Progenitor cell of endocrine pancreas (in vitro differentiated cells): Measurements from ENCODE around the gene FAM209B. TPM values are rescaled to one million over a fixed set of nuclear protein-coding genes. Genes with fewer than 3 reads are reported as not detected.

Source experiments
- DNase-seq: peaks from one replicate; pipeline ENCODE4 v3.0.0; 2021; ENCODE audit warnings: low spot score; ENCODE audit not compliant: unreplicated experiment
- H3K27ac Mint-ChIP-seq: 2 replicates; pipeline ENCODE4 v1.8.0; 2021; ENCODE audit warnings: mild to moderate bottlenecking, moderate library complexity, mixed read lengths
- H3K27me3 Mint-ChIP-seq: 2 replicates; pipeline ENCODE4 v1.8.0; 2021; ENCODE audit warnings: mixed read lengths
- H3K36me3 Mint-ChIP-seq: 2 replicates; pipeline ENCODE4 v1.8.0; 2022; ENCODE audit warnings: mixed read lengths; ENCODE audit not compliant: insufficient read depth
- H3K4me1 Mint-ChIP-seq: 2 replicates; pipeline ENCODE4 v1.8.0; 2021; ENCODE audit warnings: low read depth, mixed read lengths
- H3K4me3 Mint-ChIP-seq: 2 replicates; pipeline ENCODE4 v1.8.0; 2021; ENCODE audit warnings: low read depth, mild to moderate bottlenecking, moderate library complexity, mixed read lengths
- H3K9me3 Mint-ChIP-seq: 2 replicates; pipeline ENCODE4 v1.8.0; 2021; ENCODE audit warnings: low read depth, mixed read lengths
- CTCF ChIP-seq: fragments of 200-600 bp; sonication (generic); IDR thresholded peaks from one replicate; pipeline ENCODE4 v1.5.0; 2021; ENCODE audit warnings: antibody characterized with exemption, mild to moderate bottlenecking; ENCODE audit not compliant: unreplicated experiment
- total RNA-seq: library from RNA; stranded (reverse); gene quantifications from 2 replicates; pipeline ENCODE4 v1.2.1, GENCODE V29; 2021

Gene FAM209B
- total RNA-seq, 1 donor from 2014 or later = not detected

- no peak overlapping the region for H3K4me3 Mint-ChIP-seq
Observed at GRCh38 chr20:56580226-56580625, 47.2 kb downstream of the FAM209B start.

GRCh38 chr20:56581701-56582100 is 48.7 kb downstream of the FAM209B start:
- no peaks in the 10 kb centered on the region for H3K4me1 Mint-ChIP-seq
- no peaks in the 10 kb centered on the region for H3K9me3 Mint-ChIP-seq
- peaks cover 3% of the 10 kb centered on the region for H3K27me3 Mint-ChIP-seq
- H3K36me3 Mint-ChIP-seq = no peaks in the 10 kb centered on the region
- no peak overlapping the region for H3K27ac Mint-ChIP-seq
- TF ChIP-seq CTCF = no peak
- no peak overlapping the region for H3K4me3 Mint-ChIP-seq
- no peak for DNase-seq

More at GRCh38 chr20:56580226-56580625, 47.2 kb downstream of the FAM209B start:
- Mint-ChIP-seq H3K27me3 (peaks cover 6% of the 10 kb centered on the region), H3K4me1 (no peaks in the 10 kb centered on the region), H3K9me3 (no peaks in the 10 kb centered on the region), H3K27ac (no peak overlapping the region), H3K36me3 (no peaks in the 10 kb centered on the region)
- DNase-seq = no peak
- no peak for TF ChIP-seq CTCF

GRCh38 chr20:56582542-56582941 is 49.5 kb downstream of the FAM209B start:
- no peak for TF ChIP-seq CTCF
- no peaks in the 10 kb centered on the region for H3K4me1 Mint-ChIP-seq
- H3K27me3 Mint-ChIP-seq = peaks cover 3% of the 10 kb centered on the region
- DNase-seq = no peak
- H3K4me3 Mint-ChIP-seq = no peak overlapping the region
- H3K9me3 Mint-ChIP-seq = no peaks in the 10 kb centered on the region
- no peaks in the 10 kb centered on the region for H3K36me3 Mint-ChIP-seq
- H3K27ac Mint-ChIP-seq = no peak overlapping the region

- H3K4me1 Mint-ChIP-seq = no peaks in the 10 kb centered on the region
- TF ChIP-seq CTCF = no peak
Observed at GRCh38 chr20:56584916-56585315, 51.9 kb downstream of the FAM209B start.

More at GRCh38 chr20:56584916-56585315, 51.9 kb downstream of the FAM209B start:
- Mint-ChIP-seq H3K36me3 (no peaks in the 10 kb centered on the region), H3K27me3 (peaks cover 9% of the 10 kb centered on the region), H3K27ac (no peak overlapping the region), H3K4me3 (no peak overlapping the region), H3K9me3 (no peaks in the 10 kb centered on the region)
- no peak for DNase-seq

Other genes with a start within 250 kb of the FAM209B start
- gene FAM210B, start 174.3 kb upstream of the FAM209B start, total RNA-seq = 60.3 and 67.2 TPM in 2 replicates
- gene AURKA, start 141.0 kb upstream of the FAM209B start, total RNA-seq = 24.5 and 26.1 TPM in 2 replicates
- gene CSTF1, start 140.6 kb upstream of the FAM209B start, total RNA-seq = 43.5 and 46.8 TPM in 2 replicates
- 0.09 and 0.26 TPM in 2 replicates for gene CASS4, start 121.0 kb upstream of the FAM209B start, total RNA-seq
- gene RTF2, start 64.6 kb upstream of the FAM209B start, total RNA-seq = 62.6 and 65.5 TPM in 2 replicates
- 0.69 TPM in 1 of 2 replicates, not detected in the other for gene FAM209A, start 8.5 kb upstream of the FAM209B start, total RNA-seq
- gene TFAP2C, start 96.1 kb downstream of the FAM209B start, total RNA-seq = 0.50 and 0.80 TPM in 2 replicates